Stimulated activated CD4-positive, alpha-beta T cell treated with anti-CD3 and anti-CD28 coated beads, Interleukin-12 subunit alpha, Interleukin-12 subunit beta, amount 100 ng/mL, for 24 hours (primary cell): ENCODE results near the gene SLC44A5.
"Not testable (repeated sequence)": the region's sequence is repeated elsewhere in the genome, so short reads cannot be mapped to it uniquely, and the experiment has no call there.

Experiments
- DNase-seq, 2 experiments: peaks; one replicate each; pipeline ENCODE4 v3.0.0-alpha.2; 2020; ENCODE audit warnings: low read depth in 2 of 2

SLC44A5 gene

DNA sequence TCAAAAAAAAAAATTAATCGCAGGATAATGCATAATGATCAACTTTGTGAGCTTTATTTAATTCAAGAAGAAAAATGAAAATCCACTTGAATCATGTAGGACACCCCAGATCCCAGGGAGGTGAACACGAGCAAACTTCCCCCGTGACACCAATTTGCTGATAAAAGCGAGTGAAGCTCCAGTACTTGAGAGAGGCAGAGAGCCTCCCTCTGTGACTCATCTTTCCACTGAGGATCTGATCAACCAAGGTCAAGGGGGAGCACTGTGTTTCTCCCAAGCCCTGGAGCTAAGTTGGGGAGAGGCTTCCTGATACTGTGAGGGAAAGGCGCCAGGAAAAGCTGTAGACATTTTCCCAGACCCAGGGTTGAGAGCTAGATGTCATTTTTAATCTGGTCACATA is 160.9 kb downstream of the SLC44A5 start:
- DNase-seq: no peak

DNA sequence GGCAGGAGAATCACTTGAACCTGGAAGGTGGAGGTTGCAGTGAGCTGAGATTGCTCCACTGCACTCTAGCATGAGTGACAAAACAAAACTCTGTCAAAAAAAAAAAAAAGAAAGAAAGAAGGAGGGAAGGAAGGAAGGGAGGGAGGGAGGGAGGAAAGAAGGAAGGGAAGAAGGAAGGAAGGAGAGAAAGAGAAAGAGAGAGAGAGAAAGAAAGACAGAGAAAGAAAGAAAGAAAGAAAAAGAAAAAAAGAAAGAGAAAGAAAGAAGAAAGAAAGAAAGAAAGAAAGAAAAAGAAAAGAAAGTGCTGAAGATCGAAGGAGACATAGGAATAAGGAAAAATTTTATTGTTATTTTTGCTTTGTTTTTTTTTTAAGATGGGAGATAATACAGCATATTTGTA is 166.7 kb downstream of the SLC44A5 start:
- DNase-seq: no peak

DNA sequence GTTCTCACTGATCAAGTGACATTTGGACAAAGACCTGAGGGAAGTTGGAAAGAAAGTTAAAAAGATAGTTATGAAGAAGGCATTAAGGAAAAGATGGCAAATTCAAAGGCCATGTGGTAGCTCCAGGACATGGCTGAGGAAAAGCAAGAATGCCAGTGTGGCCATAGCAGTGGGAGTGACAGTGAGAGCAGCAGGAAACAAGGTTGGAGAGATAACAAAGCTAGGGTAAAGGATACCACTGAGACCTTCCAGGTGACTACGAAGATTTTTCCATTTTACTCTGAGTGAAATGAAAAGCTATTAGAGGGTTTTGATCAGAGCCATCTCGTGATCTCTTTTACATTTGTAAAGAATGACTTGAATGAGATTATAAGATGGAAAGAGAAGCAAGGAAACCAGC is 170.6 kb downstream of the SLC44A5 start:
- DNase-seq: no peak

DNA sequence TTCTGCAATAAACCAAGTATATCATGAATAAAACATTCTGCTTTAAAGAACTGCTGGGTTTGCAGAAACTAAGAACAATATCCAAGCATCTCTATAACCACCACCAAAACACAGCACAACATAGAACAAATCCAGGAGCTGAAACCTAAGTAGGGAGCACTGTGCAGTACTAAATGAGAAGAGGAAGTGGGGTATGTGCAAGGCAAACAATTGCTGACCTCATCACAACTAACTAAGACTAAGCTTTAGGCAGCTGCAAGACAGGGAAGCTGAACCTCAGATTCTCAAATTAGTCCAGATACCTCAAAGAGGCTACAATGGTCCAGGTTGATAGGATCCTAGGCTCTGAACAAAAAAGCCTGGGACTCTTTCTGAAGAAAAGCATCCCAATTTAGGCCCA is 172.6 kb downstream of the SLC44A5 start:
- DNase-seq: no peak

DNA sequence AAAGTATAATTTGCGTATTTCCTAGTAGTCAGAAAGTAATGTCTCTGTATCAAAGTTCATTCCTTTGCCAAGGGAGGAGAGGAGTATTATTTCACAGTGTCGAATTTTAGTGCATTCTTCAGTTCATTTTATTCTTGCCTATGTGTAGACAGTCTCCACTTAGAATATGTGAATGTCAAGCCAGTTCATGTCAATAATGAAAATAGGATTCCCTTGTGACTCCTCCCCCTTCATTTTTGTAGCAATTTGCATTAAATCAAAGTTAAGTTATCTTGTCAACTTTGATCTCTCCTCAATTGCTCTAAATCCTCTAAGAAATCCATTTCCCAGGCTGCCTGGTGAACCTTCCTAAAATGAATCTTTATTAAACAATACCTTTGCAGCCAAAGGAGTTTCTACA is 179.1 kb downstream of the SLC44A5 start:
- DNase-seq: no peak

DNA sequence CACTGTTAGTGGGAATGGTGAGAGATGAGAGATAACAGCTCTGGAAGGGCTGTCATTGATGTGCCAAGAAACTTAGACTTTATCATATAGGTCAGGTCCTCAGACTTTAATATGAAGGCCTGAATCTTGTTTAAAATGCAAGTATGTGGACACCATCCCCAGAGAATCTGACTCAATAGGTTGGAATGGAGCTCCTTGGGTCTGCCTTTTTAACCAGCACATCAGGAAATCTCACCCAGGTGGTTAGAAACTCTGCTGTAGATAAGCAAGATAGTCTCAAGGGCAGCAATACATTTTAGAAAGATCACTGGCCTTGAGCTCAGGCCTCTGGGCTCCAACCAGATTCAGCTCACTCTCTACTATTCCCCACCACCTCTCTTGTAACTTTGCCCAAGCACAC is 180.4 kb downstream of the SLC44A5 start:
- no peak for DNase-seq

DNA sequence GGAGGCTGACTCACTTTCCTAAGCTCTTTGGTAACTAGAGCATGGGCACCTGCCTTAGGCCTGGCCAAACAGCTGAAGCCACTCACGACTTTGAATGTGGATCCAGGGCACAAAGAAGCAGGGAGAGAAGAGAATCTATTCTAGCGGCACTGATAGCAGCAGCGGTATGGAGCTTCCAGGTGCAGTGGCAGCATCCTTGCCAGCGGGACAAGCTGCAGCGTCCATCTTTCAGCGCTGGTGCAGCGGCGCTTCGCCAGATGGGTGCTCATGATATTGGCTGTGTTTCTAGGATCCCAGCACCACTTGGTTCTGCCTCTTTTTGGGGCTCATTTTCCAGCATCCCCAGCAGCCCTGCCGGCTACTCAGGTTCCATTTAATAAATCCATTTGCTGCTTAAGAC is 184.2 kb downstream of the SLC44A5 start:
- DNase-seq: no peak

DNA sequence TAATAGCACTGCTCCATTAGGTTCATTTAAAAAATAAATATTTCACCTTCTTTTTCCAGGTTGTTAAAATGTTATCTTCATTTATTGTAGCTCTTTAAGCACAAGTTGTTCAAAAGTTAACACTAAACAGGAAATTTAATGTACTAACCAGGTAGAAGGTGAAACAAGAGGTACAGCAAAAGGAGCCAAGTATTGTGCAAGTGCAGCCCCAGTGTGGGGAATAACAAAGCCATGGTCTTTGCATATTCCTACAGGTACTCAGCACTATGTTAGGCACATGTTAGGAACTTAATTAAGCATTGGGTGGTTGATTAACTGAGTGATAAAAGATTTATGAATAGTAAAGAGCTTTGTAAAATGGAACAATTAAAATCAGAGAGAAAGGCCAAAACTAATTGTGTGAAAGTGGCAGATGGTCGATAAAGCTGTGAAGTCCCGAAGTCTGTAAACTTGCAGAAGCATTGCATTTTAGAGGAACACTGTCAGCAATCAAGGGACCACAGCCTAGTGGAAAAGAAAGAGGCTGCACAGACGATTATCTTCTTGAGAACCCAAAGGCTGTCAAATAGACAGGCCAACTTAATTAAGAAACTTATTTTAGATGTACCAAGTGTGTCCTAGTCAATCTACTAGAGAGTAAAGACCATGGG is 185.8 kb downstream of the SLC44A5 start:
- DNase-seq: no peak

DNA sequence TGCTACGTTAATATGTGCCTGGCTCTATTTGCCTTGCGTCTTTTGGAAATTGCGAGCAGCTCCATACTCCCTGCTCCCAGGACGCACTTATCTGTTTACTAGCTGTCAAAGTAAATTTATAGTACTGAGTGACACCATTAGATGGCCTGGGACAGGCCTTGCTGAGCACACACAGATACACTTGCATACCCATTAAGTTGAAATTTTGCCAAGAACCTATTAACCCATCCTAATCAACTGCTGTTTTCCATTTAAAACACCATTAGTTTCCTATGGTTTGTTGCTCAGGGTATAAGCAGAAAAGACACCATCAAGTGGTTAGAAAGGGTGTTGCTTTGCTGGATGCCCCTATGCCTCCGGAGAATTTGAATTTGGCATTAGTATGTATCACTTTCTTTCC is 187.3 kb downstream of the SLC44A5 start:
- DNase-seq: no peak

DNA sequence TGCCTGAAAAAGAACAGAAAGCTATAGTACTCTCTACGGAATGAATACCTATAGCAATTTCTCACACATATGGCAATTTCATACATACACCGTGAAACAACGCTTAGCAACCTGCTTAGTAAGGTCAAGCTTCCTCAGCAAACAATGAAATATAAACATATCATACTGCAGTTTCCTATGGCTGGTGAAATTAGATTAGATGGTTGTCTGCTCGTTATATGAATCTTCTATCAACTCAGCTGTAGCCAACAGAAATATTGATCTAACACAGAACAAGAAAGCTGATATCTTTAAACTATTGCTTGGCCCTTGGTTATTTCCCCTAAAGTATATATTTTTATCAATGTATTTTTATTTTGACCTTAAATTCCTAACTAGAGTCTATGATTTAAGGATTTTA is 187.8 kb downstream of the SLC44A5 start:
- DNase-seq: no peak

DNA sequence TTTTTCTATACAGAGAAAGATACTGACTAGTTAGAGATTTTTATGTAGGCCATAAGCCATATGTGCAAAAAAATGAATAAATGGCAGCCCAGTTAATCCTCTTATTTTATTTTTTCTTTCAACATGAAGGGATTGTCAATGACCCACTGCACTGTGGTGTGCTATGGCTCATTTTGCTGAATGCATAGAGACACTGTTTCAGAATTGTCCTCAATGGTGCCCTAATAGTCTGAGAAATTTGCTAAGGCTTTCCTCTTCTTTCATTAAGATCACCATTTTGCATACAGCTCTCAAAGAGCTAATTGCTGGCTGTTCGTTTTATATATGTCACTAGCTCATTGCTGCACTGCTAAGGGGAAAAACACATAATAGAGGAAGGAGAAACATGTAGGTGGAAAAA is 189.5 kb downstream of the SLC44A5 start:
- DNase-seq: no peak

DNA sequence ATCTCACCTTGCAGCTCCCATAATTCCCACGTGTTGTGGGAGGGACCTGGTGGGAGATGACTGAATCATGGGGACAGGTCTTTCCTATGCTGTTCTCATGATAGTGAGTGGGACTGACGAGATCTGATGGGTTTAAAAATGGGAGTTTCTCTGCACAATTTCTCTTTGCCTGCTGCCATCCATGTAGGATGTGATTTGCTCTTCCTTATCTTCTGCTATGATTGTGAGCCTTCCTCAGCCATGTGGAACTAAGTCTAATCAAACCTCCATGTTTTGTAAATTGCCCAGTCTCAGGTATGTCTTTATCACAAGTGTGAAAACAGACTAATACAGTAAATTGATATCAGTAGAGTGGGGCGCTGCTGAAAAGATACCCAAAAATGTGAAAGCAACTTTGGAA is 195.7 kb downstream of the SLC44A5 start:
- no peak for DNase-seq

DNA sequence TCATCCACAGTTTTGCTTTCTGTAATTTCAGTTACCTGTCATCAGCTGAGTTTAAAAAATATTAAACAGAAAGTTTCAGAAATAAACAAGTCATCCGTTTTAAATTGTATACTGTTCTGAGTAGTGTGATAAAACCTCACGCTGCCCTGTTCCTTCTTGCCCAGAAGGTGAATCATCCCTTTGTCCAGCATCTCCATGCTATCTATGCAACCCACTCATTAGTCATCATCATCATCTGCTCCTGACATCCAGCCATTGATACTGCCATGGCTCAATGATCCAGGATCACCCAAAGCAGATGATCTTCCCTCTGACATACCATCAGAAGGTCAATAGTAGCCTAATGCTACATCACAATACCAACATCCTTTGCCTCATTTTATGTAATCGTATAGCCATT is 198.3 kb downstream of the SLC44A5 start:
- DNase-seq: no peak

DNA sequence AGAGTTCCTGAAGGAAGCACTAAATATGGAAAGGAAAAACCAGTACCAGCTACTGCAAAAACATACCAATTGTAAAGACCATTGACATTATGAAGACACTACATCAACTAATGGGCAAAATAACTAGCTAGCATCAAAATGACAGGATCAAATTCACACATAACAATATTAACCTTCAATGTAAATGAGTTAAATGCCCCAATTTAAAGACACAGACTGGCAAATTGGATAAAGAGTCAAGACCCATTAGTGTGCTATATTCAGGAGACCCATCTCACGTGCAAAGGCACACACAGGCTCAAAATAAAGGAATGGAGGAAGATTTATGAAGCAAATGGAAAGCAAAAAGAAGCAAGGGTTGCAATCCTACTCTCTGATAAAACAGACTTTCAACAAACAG is 206.2 kb downstream of the SLC44A5 start:
- DNase-seq: not testable (repeated sequence)

DNA sequence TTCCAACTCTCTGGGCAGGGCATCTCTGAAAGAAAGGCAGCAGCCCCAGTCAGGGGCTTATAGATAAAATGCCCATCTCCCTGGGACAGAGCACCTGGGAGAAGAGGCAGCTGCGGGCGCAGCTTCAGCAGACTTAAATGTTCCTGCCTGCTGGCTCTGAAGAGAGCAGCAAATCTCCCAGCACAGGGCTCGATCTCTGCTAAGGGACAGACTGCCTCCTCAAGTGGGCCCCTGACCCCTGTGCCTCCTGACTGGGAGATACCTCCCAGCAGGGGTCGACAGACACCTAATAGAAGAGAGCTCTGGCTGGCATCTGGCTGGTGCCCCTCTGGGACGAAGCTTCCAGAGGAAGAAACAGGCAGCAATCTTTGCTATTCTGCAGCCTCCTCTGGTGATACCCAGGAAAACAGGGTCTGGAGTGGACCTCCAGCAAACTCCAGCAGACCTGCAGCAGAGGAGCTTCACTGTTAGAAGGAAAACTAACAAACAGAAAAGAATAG is 207.7 kb downstream of the SLC44A5 start:
- DNase-seq: not testable (repeated sequence)

DNA sequence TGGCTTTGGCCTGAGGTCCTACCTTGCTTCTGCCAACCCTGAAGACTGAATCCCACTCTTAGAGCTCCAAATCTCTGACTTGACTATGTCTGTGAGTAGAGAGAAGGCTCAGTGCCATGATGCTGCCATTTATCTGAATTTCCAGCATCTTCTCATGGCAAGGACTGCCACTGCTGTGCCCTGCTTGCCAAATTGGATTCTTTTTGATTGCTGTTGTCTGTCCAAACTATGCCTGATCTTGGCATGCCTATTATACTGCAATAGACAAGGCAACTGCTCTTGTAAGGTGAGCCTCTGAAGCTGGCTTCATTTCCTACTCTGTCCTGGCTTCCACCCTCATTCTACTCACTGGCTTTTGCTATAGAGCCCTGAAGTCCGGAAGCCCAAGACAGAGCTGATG is 210.2 kb downstream of the SLC44A5 start:
- DNase-seq: no peak

DNA sequence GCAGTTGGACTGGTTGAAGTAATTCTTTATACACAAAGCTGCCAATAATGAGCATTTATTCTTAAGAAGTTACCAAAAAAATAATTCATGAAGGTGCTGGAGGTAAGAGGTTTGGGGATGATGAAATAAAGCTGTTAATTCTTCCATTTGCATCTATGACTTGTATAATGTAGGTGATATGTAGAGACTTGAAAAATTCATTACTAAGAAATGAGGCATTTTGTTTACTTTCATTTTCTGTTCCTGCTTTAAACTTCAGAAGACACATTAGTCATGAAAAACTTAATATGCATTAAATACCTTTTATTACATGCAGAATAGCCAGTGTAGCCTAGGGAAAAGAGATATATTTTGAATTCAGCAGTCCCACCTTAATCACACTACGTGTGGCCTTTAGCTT is 214.2 kb downstream of the SLC44A5 start:
- no peak for DNase-seq

DNA sequence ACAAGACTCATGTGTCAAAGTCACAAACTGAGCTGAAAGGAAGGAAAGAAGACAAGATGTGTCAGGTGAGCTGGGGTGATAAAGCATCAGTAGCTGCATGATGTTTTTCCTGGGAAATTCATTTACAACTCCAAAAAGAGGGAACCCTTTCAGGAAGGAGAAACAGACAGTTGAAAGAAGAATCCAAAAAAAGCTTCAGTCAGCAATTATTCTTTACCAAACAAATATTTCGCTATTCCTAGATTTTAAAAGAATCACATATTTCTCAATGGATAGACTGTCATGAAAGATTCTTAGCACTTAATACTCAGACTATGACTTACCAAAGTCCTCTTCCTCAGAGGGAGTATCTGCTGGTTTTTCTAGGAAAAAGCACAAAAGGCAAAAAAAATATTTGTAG is 214.7 kb downstream of the SLC44A5 start:
- no peak for DNase-seq

DNA sequence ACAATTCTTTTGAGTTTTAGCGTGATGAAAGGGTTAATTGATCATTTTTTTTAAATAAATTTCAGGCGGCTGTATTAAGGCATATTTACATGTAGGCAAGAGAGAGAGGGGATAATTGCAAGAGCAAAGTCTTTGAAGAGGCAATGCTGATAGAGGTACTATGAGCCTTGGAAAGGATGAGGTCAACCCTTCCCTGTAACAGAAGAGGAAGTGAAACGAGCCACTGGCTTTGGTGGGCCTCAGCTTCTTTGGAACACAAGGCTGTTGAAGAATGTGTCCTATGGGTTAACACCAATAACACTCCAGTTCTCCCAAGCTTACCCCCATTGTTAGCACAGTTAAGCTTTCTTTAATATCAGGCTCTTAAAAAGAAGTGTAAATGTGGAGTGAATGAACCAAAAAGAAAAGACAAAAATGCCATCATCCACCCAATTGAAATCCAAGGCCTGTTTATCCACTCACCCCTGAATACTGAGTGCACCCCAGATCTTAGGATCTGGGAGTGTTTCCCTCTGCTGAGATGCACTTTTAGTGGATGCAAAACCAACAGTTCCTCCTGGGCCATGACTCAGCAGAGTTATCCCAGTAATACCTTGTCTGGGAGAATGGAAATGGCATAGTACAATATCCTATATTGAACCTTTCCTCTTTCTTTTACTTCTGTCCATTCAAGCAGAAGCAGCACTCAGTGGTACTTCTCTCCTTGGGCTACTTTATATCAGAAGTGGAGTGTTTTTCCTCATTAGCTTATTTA is 216.4 kb downstream of the SLC44A5 start:
- DNase-seq: no peak

DNA sequence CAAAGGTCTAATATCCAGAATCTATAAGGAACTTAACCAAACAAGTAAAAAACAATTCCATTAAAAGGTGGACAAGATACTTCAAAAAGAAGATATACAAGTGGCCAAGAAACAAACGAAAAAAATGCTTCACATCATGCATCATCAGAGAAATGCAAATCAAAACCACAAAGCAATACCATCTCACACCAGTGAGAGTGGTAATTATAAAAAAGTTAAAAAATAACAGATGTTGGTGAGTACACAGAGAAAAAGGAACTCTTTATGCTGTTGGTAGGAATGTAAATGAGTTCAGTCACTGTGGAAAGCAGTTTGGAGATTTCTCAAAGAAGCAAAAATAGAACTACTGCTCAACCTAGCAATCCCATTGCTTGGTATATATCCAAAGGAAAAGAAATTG is 218.6 kb downstream of the SLC44A5 start:
- no peak for DNase-seq

DNA sequence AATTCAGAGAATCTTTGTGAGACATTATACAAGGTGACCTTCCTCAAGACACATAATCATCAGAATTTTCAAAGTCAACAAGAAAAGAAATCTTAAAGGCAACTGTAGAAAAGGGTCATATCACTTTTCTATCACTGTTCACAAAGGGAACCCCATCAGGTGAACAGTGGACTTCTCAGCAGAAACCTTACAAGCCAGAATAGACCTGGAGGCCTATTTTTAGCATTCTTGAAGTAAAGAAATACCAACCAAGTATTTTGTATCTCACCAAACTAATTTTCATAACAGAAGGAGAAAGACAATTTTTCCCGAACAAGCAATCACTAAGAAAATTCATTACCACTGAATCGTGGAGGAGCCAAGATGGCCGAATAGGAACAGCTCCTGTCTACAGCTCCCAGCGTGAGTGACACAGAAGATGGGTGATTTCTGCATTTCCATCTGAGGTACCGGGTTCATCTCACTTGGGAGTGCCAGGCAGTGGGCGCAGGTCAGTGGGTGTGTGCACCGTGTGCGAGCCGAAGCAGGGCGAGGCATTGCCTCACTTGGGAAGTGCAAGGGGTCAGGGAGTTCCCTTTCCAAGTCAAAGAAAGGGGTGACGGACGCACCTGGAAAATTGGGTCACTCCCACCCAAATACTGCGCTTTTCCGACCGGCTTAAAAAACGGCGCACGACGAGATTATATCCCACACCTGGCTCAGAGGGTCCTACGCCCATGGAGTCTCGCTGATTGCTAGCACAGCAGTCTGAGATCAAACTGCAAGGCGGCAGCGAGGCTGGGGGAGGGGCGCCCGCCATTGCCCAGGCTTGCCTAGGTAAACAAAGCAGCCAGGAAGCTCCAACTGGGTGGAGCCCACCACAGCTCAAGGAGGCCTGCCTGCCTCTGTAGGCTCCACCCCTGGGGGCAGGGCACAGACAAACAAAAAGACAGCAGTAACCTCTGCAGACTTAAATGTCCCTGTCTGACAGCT is 235.2 kb downstream of the SLC44A5 start:
- DNase-seq: not testable (repeated sequence)

DNA sequence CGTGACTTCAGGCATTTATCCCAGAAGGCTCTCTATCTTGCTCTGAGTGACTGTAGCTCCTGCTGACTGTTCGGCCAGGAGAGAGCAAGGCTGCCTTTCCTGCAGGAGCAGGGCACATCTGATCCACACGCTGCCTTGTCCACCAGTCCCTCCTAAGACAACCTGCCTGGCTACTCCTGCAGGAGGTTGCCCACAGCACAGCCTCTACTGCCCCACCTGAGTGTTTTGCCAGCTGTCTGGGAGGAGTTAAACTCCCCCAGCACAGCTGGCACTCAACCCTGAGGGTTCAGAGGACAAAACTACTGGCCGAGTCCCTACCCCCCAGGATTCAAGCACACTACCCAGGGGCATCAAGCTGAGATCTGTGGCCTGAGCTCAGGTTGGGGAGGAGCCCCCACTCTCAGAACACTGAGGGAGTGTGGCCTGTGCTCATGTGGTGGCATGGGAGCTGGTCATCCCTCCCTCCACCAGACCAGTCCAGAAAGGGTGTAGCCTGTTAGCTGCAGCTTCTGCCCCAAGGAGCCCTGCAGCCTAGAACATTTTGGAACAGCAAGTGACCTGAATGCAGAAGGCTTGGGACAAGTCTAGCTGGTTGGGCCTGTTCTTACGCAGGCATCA is 237.3 kb downstream of the SLC44A5 start:
- DNase-seq: no peak
